Left lung (tissue), 10 donors: Measurements from ENCODE around the gene SMIM20. TPM values are rescaled to one million over a fixed set of nuclear protein-coding genes. Genes with fewer than 3 reads are reported as not detected.

ENCODE experiments used
- ATAC-seq: fragments of 200-7000 bp; cut with Tn5 transposase; one replicate; pipeline ENCODE4 v1.9.1; 2020; ENCODE audit warnings: moderate library complexity
- DNase-seq, 4 donors: peaks; one replicate each; pipeline ENCODE4 v3.0.0-alpha.2; 2013 to 2020
- H3K27ac ChIP-seq, 2 donors: fragments of 200-600 bp; sonication (generic) in 1 of 2; one replicate each; pipeline versions ENCODE4 v1.5.0 to v1.8.0; 2020 to 2021
- H3K27me3 ChIP-seq, 2 donors: fragments of 200-600 bp; sonication (generic) in 1 of 2; one replicate each; pipeline versions ENCODE4 v1.5.0 to v1.8.0; 2020 to 2021
- H3K36me3 ChIP-seq, 2 donors: fragments of 200-600 bp; sonication (generic) in 1 of 2; one replicate each; pipeline versions ENCODE4 v1.5.0 to v1.8.0; 2020 to 2021
- H3K4me1 ChIP-seq, 2 donors: fragments of 200-600 bp; one replicate each; pipeline ENCODE4 v1.8.0; 2021
- H3K4me3 ChIP-seq, 2 donors: fragments of 200-600 bp; sonication (generic) in 1 of 2; one replicate each; pipeline versions ENCODE4 v1.5.0 to v1.8.0; 2020 to 2021; ENCODE audit warnings: mild to moderate bottlenecking in 1 of 2
- H3K9me3 ChIP-seq, 2 donors: fragments of 200-600 bp; sonication (generic) in 1 of 2; one replicate each; pipeline versions ENCODE4 v1.5.0 to v1.8.0; 2020 to 2021
- intact Hi-C, 2 donors: fragments of 100-400 bp; cut with DNase I; formaldehyde crosslinking; loops; one replicate each; pipeline versions ENCODE4 v1.11.2 to v1.14.2; 2022
- polyA plus RNA-seq, 6 donors: library from polyadenylated mRNA; unstranded; fragments of 120-200 nt; gene quantifications; one replicate each; pipeline ENCODE4 v1.2.1, GENCODE V29; 2013; ENCODE audit not compliant: insufficient read length in 6 of 6
- total RNA-seq, 2 donors: library from RNA; stranded (reverse); fragmentation: NEBNext Ultra II Directional; extraction: Animal tissue kit (Norgen Biotek cat#: 25700); gene quantifications; one replicate each; pipeline ENCODE4 v1.2.1, GENCODE V29; 2021
- TF ChIP-seq, protein P1 (sequence below), 2 donors: fragments of 200-600 bp; sonication (generic) in 1 of 2; IDR thresholded peaks; one replicate each; pipeline versions ENCODE4 v1.5.0 to v1.8.0; 2021; ENCODE audit warnings: antibody characterized with exemption in 2 of 2
- donor health status: DM: no; HTN: yes; CAD: no.
- donor health status: DM: no; HTN: no; CAD: no.

SMIM20 gene
- total and polyA plus RNA-seq, 8 donors, result 20.1 to 48.6 (median 41.7) TPM

DNA sequence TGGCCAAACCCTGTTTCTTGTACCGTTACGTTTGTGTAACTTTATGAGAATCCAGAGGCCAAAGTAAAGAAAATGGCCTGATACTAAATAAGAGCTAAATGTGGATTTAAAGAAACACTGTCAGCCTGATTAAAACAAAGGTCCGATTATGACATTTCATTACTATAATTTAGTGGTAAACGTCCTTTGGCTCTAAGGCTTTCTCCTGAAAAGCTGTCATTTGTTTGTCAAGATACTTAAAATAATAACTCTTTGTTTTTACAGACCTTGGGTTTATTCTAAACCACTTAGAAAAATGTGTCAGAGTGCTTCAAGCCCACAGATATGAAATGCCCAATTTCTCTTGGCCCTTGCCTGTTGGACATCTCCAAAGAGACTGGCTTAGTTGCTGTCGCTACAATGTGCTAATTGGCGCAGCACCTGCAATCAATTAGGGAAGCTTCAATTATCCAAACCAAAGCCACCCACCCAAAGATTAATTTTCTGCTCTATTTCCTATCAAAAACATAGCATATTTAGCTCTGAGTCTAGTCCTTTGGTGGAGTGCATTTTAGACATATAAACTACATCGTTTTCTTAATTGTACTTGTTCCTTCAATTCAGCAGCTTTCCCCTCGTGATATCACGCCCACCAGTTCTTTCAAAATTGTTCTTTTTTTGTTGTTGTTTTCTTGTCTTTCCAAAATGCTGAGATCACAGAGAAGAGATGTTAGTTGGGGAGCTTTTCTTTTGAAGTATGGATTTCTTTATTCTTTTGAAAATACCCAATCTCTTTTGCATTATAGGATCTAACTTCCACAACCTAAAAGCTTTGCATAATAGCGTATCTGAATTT is 13.6 kb downstream of the SMIM20 start:
- Histone ChIP-seq H3K27ac (peak overlapping the region in 1 of 2 donors; percentile 38), H3K36me3 (no peaks in the 10 kb centered on the region), H3K27me3 (no peaks in the 10 kb centered on the region), H3K4me1 (peaks cover 9 to 17% of the 10 kb centered on the region in 2 donors), H3K4me3 (no peak overlapping the region), H3K9me3 (no peaks in the 10 kb centered on the region)
- intact Hi-C loops, result no loop called here
- DNase-seq, result no peak
- no peak for ATAC-seq
- TF ChIP-seq, protein P1, sequence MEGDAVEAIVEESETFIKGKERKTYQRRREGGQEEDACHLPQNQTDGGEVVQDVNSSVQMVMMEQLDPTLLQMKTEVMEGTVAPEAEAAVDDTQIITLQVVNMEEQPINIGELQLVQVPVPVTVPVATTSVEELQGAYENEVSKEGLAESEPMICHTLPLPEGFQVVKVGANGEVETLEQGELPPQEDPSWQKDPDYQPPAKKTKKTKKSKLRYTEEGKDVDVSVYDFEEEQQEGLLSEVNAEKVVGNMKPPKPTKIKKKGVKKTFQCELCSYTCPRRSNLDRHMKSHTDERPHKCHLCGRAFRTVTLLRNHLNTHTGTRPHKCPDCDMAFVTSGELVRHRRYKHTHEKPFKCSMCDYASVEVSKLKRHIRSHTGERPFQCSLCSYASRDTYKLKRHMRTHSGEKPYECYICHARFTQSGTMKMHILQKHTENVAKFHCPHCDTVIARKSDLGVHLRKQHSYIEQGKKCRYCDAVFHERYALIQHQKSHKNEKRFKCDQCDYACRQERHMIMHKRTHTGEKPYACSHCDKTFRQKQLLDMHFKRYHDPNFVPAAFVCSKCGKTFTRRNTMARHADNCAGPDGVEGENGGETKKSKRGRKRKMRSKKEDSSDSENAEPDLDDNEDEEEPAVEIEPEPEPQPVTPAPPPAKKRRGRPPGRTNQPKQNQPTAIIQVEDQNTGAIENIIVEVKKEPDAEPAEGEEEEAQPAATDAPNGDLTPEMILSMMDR (IDR thresholded peaks at IDR 0.05), result no peak

DNA sequence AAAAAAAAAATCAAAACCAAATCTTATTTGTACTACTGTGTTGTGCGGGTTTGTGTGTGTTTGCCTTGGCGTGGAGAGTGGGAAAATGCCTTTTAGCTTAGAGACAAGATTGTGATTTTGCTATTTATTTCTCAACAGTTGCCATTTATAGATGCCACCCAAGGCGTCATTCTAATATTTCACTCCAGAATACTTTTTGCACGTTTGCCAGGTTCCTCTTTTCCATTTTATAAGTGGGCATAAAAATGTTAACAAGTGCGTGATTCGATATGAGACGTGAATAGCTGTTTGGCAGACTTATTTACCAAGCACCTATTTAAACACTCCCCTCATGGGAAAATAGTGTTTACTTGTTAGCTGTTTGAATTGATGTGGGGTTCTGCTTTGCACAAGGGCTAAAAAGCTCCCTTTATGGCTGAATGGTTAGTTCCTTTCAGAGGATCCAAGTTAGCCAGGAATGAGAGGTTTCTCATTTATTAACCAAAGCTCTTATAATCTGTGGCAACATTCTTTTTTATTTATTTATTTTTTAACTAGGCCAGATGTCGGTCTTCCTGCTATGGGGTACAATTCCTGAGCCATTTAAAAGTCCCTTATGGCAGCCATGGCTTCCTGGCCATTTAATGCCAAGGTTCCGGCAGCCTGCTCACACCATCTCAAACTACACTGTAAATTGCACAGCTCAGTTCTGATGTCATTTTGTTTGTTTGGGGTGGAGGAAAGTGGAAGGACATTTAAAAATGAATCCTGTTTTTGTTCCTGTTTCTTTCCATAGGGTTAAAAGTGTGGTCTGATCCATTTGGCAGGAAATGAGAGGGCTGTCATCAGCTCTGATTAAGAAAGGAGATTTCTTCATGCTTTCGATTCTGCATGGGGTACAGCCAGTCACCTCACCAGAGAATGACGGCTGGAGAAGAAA is 14.6 kb downstream of the SMIM20 start:
- Histone ChIP-seq H3K4me3 (no peak overlapping the region), H3K36me3 (no peaks in the 10 kb centered on the region), H3K9me3 (no peaks in the 10 kb centered on the region), H3K4me1 (peaks cover 9 to 17% of the 10 kb centered on the region in 2 donors), H3K27ac (peak overlapping the region; percentile 38 to 74), H3K27me3 (no peaks in the 10 kb centered on the region)
- intact Hi-C loops, result no loop called here
- TF ChIP-seq, protein P1 (IDR thresholded peaks at IDR 0.05), result no peak
- ATAC-seq, result peak; percentile 61
- peak in 1 of 4 donors; percentile 41 for DNase-seq

DNA sequence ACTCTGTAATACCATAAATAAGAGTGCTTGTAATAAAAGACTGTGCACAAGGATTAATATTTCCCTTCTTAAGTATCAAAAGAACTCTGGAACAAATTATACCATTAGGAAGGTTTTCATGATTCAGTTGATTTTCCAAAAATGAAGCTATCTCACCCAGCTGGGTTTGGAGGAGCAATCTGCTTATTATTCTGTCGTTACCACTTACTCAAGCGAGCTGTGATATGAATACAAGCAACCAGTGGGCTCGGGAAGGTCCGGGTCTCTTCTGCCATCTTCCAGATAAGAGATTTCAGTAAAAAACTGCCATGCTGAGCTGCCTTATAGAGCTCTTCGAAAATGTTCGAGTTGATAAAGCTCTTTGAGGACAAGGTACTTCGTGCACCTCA is 15.3 kb downstream of the SMIM20 start:
- intact Hi-C loops, result no loop called here
- no peaks in the 10 kb centered on the region for H3K27me3 ChIP-seq
- H3K27ac ChIP-seq, result peak overlapping the region; percentile 38 to 74
- no peaks in the 10 kb centered on the region for H3K9me3 ChIP-seq
- TF ChIP-seq, protein P1 (IDR thresholded peaks at IDR 0.05), result no peak
- peaks cover 9 to 17% of the 10 kb centered on the region in 2 donors for H3K4me1 ChIP-seq
- H3K4me3 ChIP-seq, result no peak overlapping the region
- no peaks in the 10 kb centered on the region for H3K36me3 ChIP-seq
- ATAC-seq, result no peak
- DNase-seq, result no peak

DNA sequence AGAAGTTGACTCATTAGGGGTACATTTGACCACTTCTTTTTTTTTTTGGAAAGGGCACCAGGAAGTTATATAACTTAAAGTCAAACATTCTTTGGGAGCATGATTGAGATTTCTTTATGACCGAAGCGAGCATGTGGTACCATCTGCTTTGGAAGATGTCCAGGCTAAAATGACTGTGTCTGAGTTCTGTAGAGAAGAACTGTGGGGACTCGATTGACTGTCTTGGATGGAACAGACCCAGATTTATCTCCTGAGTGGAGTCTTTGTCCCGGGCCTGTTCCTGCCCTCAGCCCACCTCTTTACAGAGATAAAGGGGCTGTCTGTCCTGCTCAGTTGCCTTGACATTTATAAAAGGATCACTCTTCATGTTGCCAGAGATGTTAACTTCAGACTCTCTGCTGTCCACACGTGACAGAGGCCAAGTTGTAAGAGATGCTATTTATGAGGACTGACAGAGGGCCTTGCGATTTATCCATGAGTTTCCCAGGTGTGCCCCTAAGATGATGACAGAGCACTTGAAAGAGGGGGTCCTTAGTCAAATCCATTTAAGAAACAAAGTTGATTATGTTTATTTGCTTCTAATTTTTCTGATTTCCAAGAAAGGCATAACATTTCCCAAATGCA is 16.8 kb downstream of the SMIM20 start:
- H3K4me1 ChIP-seq, result peaks cover 9 to 17% of the 10 kb centered on the region in 2 donors
- no peaks in the 10 kb centered on the region for H3K27me3 ChIP-seq
- no peaks in the 10 kb centered on the region for H3K9me3 ChIP-seq
- H3K27ac ChIP-seq, result no peak overlapping the region
- TF ChIP-seq, protein P1 (IDR thresholded peaks at IDR 0.05), result no peak
- intact Hi-C loops, result no loop called here
- no peaks in the 10 kb centered on the region for H3K36me3 ChIP-seq
- DNase-seq, result no peak
- H3K4me3 ChIP-seq, result no peak overlapping the region
- no peak for ATAC-seq
